ENCODE results near the gene ABLIM3.

DNA sequence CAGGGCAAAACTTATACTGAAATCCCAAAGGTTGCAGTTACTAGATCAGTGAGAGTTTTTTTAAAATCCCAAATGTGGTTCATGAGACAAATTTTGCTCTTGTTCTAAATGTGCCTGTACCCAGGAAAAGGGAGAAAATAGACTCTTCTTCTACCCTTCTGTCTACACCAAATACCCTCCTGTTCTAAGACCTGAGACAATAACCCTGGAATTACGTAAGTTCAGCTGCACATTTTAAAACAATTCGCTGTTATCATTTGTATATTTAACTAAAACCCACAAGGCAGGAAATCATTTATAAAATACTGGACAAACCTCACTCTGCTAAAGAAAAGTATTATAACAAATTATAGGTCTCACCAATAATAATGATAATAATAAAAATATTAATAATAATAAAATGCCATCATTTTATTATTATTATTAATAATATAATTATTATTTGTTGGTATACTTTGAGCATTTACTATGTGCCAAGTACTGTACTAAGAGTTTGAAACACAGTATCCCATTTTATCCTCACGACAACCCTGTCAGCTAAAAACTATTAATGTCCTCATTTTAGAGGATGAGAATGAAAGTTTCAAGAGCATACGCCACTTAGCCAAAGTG lies 80.5 kb downstream of the ABLIM3 start:
- TF ChIP-seq, protein P1, sequence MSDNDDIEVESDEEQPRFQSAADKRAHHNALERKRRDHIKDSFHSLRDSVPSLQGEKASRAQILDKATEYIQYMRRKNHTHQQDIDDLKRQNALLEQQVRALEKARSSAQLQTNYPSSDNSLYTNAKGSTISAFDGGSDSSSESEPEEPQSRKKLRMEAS (IDR thresholded peaks at IDR 0.05) = no peak
- TF ChIP-seq CREB1 (IDR thresholded peaks at IDR 0.05; ENCODE audit: low read depth) = no peak
- no peak for TF ChIP-seq RAD21 (IDR thresholded peaks at IDR 0.05; ENCODE audit: low read depth)
- no peak for TF ChIP-seq EP300 (IDR thresholded peaks at IDR 0.05; ENCODE audit: borderline replicate concordance)
- TF ChIP-seq TAF1 (IDR thresholded peaks at IDR 0.05; ENCODE audit: low read depth) = no peak
- TF ChIP-seq FOXM1 (IDR thresholded peaks at IDR 0.05; ENCODE audit: borderline replicate concordance, low read depth) = no peak
- TF ChIP-seq EGR1 (IDR thresholded peaks at IDR 0.05) = no peak
- TF ChIP-seq, protein P2, sequence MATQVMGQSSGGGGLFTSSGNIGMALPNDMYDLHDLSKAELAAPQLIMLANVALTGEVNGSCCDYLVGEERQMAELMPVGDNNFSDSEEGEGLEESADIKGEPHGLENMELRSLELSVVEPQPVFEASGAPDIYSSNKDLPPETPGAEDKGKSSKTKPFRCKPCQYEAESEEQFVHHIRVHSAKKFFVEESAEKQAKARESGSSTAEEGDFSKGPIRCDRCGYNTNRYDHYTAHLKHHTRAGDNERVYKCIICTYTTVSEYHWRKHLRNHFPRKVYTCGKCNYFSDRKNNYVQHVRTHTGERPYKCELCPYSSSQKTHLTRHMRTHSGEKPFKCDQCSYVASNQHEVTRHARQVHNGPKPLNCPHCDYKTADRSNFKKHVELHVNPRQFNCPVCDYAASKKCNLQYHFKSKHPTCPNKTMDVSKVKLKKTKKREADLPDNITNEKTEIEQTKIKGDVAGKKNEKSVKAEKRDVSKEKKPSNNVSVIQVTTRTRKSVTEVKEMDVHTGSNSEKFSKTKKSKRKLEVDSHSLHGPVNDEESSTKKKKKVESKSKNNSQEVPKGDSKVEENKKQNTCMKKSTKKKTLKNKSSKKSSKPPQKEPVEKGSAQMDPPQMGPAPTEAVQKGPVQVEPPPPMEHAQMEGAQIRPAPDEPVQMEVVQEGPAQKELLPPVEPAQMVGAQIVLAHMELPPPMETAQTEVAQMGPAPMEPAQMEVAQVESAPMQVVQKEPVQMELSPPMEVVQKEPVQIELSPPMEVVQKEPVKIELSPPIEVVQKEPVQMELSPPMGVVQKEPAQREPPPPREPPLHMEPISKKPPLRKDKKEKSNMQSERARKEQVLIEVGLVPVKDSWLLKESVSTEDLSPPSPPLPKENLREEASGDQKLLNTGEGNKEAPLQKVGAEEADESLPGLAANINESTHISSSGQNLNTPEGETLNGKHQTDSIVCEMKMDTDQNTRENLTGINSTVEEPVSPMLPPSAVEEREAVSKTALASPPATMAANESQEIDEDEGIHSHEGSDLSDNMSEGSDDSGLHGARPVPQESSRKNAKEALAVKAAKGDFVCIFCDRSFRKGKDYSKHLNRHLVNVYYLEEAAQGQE (IDR thresholded peaks at IDR 0.05; ENCODE audit: low read depth) = no peak
- no peak for TF ChIP-seq CEBPB (IDR thresholded peaks at IDR 0.05)
- TF ChIP-seq YY1 (IDR thresholded peaks at IDR 0.05; ENCODE audit: low read depth) = no peak
